ENCODE measurements around the gene CHEK1.

CHEK1 gene

DNA sequence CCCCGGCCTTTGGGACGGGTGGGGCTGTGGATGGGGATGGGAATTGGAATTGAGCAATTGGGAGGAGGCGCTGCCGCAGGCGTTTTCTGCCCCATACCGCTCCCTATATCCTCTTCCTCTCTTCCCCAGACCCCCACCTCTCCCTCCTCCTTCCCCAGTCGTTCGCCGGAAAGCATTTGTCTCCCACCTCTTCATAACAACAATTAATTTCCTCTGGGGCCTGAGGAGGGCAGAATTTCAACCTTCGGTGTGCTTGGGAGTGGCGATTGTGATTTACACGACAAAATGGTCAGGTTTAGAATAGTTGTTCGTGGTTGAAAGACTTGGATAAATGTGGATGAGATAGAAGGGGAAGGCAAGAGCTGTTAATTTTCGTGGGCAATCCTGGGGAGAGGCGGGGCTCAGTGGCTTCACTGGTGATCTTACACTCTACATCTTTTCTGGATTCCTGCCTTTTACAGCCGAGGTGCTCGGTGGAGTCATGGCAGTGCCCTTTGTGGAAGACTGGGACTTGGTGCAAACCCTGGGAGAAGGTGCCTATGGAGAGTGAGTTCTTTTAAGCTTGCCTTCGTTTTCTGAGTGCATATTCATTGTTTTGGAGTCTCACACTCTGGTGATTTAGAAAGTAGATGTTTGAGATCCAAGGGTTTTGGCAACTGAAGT, 1.5 kb downstream of the CHEK1 start:
- DNase-seq (ENCODE audit: low read depth), result no peak

- no peak for DNase-seq (ENCODE audit: low read depth)
Measured at GRCh38 chr11:125627236-125627910, 2.4 kb downstream of the CHEK1 start.

- DNase-seq (ENCODE audit: low read depth), result no peak
Measured at GRCh38 chr11:125637840-125638239, 12.9 kb downstream of the CHEK1 start.

DNA sequence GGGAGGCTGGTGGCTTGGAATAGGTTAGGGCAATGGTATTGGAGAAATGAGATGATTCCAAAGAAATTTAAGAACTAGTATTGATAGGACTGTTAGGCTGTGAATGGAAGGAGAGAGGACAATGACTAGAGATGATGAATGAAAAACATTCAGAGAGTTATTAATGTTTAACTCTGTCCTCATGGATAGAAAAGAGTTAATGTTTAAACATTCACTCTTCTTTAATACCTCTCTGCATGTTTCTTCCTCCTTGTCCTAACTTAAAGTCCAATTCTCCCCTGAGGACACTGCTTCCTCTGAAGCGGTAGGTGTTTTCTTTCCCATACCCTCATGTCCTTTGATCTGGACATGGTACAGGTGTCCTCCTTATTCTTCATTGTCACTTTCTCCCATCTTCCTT, 13.4 kb downstream of the CHEK1 start:
- no peak for DNase-seq (ENCODE audit: low read depth)

DNA sequence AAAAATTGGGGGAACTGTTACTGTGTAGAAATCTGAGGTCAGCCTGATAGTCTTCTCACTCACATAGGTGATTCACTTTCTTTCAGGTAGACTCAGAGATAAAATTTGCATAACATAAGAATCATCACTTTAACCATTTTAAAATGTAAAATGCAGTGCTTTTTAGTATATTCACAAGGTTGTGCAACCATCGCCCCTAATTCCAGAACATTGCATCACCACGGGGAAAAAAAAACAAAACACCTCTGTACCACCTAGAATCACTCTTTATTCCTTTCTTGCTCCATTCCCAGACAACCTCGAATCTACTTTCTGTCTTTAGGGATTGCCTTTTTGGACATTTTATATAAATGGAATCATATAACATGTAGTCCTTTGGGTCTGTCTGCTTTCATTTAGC, 20.9 kb downstream of the CHEK1 start:
- DNase-seq (ENCODE audit: low read depth), result no peak

DNA sequence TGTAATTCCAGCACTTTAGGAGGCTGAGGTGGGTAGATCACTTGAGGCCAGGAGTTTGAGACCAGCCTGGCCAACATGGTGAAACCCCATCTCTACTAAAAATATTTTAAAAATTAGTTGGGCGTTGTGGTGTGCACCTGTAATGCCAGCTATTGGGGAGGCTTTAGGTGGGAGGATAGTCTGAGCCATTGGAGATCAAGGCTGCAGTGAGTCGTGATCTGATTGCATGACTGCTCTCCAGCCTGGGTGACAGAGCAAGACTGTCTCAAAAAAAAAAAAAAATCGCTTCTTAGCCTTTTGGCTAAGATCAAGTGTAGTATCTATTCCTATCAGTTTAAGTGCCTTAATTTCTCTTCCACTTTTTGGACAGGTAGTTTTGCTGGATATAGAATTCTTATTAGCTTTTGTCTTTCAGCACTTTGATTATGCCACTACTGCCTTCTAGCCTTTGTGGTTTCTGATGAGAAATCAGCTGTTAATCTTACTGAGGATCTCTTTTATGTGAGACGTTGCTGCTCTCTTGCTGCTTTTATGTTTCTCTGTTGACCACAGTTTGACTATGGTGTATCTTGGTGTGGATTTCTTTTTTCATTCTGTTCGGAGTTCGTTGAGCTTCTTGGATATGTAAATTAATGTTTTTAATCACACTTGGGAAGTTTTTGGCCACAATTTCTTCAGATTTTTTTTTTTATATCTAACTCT, 24.7 kb downstream of the CHEK1 start:
- no peak for DNase-seq (ENCODE audit: low read depth)

DNA sequence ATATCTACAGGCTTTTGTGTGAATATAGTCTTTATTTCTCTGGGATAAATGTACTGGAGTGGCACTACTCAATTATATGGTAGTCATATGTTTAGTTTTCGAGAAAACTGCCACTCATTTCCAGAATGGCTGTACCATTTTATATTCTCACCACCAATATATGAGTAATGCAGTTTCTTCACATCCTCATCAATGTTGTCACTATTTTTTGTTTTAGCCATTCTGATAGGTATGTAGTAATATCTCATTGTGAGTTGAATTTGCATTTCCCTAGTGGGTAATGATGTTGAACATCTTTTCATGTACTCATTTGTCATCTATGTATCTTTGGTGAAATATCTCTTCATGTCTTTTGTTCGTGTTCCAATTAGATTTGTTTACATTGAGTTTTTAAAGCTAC, 37.7 kb downstream of the CHEK1 start:
- DNase-seq (ENCODE audit: low read depth), result no peak

GRCh38 chr11:125663910-125664309, 38.9 kb downstream of the CHEK1 start:
- DNase-seq (ENCODE audit: low read depth), result no peak

GRCh38 chr11:125667151-125667550, 42.2 kb downstream of the CHEK1 start:
- DNase-seq (ENCODE audit: low read depth), result no peak

DNA sequence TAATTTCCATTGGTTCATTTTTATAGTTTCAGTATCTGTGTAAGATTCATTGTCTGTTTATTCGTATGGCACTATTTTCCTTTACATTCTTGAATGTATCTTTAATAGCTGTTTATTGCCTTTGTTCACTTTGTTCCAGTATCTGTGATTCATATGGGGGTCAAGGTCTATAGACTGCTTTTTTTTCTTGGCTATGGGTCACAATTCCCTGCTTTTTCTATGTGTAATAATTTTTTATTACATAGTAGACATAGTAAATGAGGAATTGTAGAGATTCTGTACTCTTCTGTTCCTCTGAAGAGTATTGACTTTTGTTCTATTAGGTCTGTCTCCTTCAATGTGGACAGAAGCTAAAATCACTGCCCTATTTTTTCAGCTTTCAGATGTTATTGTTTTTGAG, 45.2 kb downstream of the CHEK1 start:
- no peak for DNase-seq (ENCODE audit: low read depth)

DNA sequence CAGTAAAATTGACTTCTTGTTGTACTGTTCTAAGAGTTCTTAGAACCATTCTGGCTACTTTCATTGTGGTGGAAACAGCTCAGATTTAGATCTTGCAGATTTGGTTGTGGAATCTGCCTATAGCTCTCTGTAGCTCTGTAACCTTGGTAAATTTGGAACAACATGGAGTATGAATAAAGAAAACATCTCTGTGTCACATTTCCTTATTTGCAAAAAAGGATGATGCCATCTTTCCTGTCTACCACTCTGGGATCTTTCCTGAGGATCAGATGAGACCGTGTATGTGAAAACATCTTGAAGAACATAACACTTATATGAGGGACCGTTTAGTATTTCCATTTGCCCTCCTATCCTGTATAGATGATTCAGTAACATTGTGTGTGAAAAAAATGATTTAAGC, 46.6 kb downstream of the CHEK1 start:
- DNase-seq (ENCODE audit: low read depth), result no peak

DNA sequence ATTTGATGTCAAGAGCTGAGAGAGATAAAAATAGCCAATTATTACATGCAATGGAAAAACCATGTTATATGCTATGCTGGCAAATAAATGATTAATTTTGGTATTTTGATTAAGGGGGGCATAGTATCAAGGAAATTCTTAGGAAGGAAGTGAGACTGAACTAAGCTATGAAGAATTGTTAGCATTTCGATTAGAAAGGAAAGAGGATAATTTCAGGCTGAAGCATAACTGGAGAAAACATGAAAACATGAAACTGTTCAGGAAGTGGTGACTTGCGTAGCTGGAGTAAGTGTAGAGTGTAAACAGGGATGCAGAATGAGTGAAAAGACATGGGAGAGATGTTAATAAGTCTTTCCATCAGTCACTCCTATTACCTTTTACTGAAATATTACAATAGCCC, 49.2 kb downstream of the CHEK1 start:
- no peak for DNase-seq (ENCODE audit: low read depth)

DNA sequence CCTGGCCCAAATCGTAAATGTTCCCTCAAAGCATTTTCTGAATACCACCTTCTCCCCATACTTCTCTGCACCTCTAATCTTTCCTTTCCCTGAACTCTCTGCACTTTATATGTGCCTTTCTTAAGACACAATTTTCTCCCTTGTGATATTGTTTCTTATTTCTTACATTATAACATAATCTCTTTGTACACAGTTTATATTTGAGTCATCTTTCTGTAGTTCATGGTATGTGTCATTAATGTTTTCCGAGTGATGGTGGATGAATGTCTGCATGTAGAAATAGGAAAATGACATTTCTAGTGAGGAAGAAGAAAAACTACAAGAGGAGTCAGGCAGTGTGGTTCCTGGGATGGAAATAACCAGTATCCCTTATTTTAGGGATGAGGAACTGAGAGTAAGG, 50.2 kb downstream of the CHEK1 start:
- DNase-seq (ENCODE audit: low read depth), result no peak

DNA sequence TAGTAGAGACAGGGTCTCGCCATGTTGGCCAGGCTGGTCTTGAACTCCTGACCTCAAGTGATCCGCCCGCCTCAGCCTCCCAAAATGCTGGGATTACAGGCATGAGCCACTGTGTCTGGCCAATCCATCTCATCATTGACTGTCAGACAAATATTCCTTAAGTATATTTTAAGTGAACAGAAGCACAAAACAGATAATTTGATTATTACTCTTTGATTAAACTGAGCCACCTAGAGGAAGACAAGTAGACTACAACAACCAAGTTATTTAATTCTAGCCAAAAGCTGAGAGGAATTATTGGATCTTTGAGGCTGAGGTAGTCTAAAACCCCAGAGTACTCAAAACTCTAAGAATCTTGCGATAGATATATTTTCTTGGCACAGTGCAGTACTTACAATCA, 54.4 kb downstream of the CHEK1 start:
- DNase-seq (ENCODE audit: low read depth), result no peak

DNA sequence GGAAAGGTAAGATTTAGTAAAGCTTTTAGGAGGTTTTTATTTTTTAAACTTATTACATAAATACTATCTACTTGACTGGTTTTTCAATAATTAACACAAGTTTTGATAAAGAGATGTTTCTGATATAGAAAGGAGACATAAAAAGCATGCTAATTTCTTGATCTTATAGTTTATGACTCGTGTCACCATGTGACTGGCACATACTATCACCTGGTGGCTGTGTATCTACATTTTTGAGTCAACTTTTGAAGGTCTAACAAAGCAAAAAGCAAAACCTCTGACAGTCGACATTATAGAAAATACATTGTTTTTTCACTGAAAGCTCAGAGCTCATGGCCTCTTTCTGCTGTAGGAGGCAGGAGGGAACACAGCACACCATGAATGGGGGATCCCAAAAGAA, 54.9 kb downstream of the CHEK1 start:
- no peak for DNase-seq (ENCODE audit: low read depth)

GRCh38 chr11:125680747-125681146, 55.8 kb downstream of the CHEK1 start, which contains the start of gene ACRV1:
TSS of gene ACRV1 (minus strand) at chr11:125680847. CDS start at chr11:125680780, 67 bp downstream.
- DNase-seq (ENCODE audit: low read depth), result no peak

DNA sequence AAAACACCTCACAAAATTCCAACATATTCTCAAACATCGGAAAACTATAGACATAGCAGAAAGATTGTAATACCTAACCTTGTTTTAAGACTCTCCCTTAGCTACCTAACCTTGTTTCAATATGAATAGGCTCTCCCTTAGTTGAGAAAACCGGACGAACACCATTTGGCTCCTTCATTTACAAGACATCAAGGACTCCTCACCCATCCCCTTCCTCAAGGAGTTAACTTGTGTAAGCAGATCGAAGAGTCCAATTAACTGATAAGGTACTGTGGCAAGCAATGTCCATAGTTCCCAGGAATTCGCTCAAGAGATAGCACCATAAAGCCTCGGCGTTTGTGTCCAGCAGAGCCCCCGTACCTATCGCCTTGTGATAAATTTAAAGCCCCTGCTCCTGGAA, 60.3 kb downstream of the CHEK1 start:
- DNase-seq (ENCODE audit: low read depth), result no peak

- no peak for DNase-seq (ENCODE audit: low read depth)
Measured at GRCh38 chr11:125688066-125688465, 63.1 kb downstream of the CHEK1 start.

- DNase-seq (ENCODE audit: low read depth), result no peak
Measured at GRCh38 chr11:125688632-125689031, 63.7 kb downstream of the CHEK1 start.

- no peak for DNase-seq (ENCODE audit: low read depth)
Measured at GRCh38 chr11:125689274-125689859, 64.4 kb downstream of the CHEK1 start.

GRCh38 chr11:125690006-125690405, 65.0 kb downstream of the CHEK1 start:
- no peak for DNase-seq (ENCODE audit: low read depth)

DNA sequence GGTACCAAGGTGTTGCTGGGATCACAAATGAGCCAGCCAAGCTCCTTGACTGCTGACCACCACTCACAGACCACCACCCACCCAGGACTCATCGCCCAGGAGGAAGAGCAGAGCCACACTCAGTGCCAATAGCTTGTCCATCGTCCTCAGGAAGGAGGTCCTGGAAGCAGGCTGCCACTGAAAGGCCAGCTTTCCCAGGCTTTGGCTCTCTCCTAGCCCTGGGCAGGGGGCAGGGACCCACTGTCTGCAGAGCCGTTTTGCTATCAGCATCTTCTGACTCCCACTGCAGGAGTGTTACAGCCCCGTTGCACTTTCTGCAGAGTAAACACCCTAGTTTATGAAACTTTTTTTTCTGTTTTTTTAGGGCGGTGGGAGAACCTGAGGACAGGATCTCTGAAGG, 67.9 kb downstream of the CHEK1 start:
- DNase-seq (ENCODE audit: low read depth), result no peak

DNA sequence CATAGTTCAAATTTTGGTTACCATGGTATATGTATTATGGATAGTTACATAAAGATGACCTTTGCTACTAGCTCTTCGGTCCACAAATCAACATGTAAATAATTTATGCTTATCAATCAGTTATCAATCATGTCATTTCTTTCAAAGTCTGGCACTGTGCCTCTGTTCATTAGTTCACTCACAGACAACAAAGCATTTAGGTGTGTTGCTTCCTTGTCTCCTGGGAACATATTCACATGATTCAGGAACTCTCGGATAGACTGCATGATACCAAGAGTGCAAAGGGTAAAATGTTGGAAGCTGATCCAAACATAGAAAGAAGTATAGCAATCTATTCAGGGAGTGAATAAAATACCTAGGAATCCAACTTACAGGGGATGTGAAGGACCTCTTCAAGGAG, 70.0 kb downstream of the CHEK1 start:
- no peak for DNase-seq (ENCODE audit: low read depth)
